ENCODE data around the gene MCM9.
"Not testable (repeated sequence)": the region's sequence is repeated elsewhere in the genome, so short reads cannot be mapped to it uniquely, and the experiment has no call there.

The MCM9 gene

GRCh38 chr6:118768441-118768840, 166.5 kb downstream of the MCM9 start:
- Histone ChIP-seq H3K27me3 (ENCODE audit: control insufficient read depth, insufficient read depth, low read length) (no peaks in the 10 kb centered on the region), H3K9ac (ENCODE audit: low read length) (no peak overlapping the region), H3K4me1 (ENCODE audit: control insufficient read depth, insufficient read depth, low read length) (peaks cover 6% of the 10 kb centered on the region), H3K9me3 (ENCODE audit: control insufficient read depth, low read length) (no peaks in the 10 kb centered on the region), H3K36me3 (ENCODE audit: control insufficient read depth, insufficient read depth, low read length) (no peaks in the 10 kb centered on the region), H3K4me3 (ENCODE audit: low read length) (no peak overlapping the region)

GRCh38 chr6:118765316-118765715, 169.6 kb downstream of the MCM9 start:
- H3K4me3 ChIP-seq (ENCODE audit: low read length); H3K9ac ChIP-seq (ENCODE audit: low read length); H3K4me1 ChIP-seq (ENCODE audit: control insufficient read depth, insufficient read depth, low read length); H3K36me3 ChIP-seq (ENCODE audit: control insufficient read depth, insufficient read depth, low read length); H3K9me3 ChIP-seq (ENCODE audit: control insufficient read depth, low read length); H3K27me3 ChIP-seq (ENCODE audit: control insufficient read depth, insufficient read depth, low read length): not testable (repeated sequence)

GRCh38 chr6:118764766-118765165, 170.2 kb downstream of the MCM9 start:
- Histone ChIP-seq H3K9me3 (ENCODE audit: control insufficient read depth, low read length) (no peaks in the 10 kb centered on the region), H3K36me3 (ENCODE audit: control insufficient read depth, insufficient read depth, low read length) (no peaks in the 10 kb centered on the region), H3K27me3 (ENCODE audit: control insufficient read depth, insufficient read depth, low read length) (no peaks in the 10 kb centered on the region), H3K4me3 (ENCODE audit: low read length) (no peak overlapping the region), H3K4me1 (ENCODE audit: control insufficient read depth, insufficient read depth, low read length) (peaks cover 6% of the 10 kb centered on the region), H3K9ac (ENCODE audit: low read length) (no peak overlapping the region)

Measured in mucosa of stomach (tissue), 1 donor.